GM15510 (cell line): ENCODE results near the gene CAMK2D.

Source experiments
- POLR2A ChIP-seq: IDR thresholded peaks from 3 replicates; pipeline ENCODE4 v1.6.1; 2011; ENCODE audit warnings: borderline replicate concordance; ENCODE audit not compliant: insufficient read length; ENCODE audit errors: extremely low read depth

CAMK2D gene

GRCh38 chr4:113772319-113772718, 10.8 kb upstream of the CAMK2D start:
- TF ChIP-seq POLR2A = no peak

DNA sequence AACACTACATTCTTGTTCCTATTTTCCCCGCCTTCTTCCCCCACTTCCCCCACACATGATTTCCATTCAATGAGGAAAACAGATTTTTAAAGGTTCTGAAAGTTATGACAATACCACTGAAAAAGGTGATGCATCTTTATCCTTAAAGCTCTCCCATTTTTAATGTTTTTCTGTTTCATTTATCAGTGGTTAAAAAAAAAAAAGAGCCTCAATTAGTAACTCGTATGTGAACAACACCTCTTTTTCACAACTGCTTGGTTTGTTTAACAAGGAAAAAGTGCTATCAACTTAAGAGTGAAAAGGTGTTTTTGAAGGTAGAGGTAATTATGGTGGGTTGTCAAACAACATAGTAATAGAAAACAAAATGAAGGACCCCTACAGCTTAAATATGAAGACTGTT, 8.2 kb upstream of the CAMK2D start:
- no peak for TF ChIP-seq POLR2A

DNA sequence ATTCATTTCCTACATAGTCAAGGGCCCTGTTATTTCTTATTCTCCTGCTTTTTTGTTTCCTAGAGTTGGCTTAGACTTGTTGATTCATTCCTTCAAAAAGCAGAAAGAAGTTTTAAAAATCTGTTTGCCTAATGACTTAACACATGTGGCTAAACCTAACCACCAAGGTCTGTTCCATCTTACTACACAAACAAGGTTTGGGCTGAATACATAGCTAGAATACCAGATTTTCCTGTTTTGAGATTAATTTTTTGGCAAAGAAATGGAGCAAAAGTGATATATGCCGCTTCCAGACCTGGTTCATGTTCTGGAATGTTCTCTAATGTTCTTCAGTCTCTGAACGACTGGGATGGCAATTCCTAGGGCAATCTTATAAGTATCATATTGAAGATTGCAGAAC, 7.4 kb upstream of the CAMK2D start:
- no peak for TF ChIP-seq POLR2A

DNA sequence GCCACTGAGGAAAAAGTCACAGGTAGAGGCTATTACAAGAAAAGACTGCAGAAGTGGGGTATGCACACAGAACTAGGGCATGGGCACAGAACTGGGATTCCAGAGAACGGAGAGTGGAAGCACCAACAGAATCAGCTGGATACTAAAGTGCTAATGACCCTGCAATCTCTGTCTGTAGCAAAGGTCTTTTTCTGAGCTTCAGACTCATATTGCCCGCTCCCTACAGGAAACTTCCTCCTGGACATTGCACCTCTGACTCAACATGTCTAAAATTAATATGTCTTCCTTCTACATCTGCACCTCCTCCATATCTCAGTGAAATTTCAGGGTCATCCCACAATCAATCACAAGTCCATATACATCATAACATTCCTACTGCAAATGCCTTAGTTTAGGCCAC, 5.3 kb upstream of the CAMK2D start:
- TF ChIP-seq POLR2A = no peak

- TF ChIP-seq POLR2A = no peak
Observed at GRCh38 chr4:113764720-113765264, 3.3 kb upstream of the CAMK2D start.

DNA sequence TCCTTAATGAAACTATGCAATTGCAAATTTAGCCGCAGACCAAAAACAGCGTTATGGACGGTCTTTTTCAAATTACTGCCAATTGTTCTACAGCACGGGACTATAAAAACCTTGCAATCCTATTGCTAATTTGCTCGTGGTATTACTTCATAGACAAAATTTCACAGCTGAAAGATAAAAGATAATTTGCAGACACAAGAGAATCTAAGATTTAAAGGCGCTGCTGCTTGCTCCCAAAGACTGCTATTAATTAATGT, 1.4 kb upstream of the CAMK2D start:
- TF ChIP-seq POLR2A = no peak

DNA sequence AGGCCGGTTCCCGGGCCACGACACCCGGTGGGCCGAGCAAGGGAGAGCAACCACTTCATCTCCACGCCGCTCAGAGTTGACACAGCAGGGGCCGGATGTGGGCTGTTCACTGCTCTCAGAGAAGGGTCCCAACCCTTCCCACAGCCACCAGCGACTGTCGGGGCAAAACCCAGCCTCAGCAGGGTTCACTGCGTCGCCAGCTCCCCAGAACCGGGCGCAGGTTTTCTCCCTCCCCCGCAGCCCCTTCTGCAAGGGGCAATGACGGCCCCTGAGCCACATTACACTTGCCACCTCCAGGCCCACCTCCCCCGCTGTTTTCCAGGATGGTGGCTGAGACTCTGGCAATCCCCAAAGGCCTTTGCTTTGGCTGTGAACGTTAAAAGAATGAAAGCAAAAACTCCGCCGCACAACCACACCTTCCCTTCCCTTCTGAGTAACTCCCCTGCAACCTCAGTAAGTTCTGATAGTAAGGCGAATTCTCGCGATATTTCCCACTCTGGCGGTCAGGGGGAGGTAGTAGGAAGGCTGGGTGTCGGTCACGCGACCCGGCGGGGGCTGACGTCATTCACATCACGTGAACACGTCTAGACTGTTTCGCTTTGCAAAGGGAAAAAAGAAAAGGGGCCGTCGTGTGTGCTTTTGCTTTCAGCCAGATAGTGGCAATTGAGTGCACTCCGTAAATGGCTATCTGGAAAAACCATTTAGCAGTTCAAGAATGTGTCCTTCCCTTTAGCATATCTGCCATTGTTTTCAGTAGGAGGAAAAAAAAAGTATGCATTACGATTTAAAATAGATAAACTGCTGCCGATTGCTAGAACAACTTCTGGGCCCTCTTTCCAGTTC, 869 bp upstream of the CAMK2D start:
- peak; percentile 56 for TF ChIP-seq POLR2A

DNA sequence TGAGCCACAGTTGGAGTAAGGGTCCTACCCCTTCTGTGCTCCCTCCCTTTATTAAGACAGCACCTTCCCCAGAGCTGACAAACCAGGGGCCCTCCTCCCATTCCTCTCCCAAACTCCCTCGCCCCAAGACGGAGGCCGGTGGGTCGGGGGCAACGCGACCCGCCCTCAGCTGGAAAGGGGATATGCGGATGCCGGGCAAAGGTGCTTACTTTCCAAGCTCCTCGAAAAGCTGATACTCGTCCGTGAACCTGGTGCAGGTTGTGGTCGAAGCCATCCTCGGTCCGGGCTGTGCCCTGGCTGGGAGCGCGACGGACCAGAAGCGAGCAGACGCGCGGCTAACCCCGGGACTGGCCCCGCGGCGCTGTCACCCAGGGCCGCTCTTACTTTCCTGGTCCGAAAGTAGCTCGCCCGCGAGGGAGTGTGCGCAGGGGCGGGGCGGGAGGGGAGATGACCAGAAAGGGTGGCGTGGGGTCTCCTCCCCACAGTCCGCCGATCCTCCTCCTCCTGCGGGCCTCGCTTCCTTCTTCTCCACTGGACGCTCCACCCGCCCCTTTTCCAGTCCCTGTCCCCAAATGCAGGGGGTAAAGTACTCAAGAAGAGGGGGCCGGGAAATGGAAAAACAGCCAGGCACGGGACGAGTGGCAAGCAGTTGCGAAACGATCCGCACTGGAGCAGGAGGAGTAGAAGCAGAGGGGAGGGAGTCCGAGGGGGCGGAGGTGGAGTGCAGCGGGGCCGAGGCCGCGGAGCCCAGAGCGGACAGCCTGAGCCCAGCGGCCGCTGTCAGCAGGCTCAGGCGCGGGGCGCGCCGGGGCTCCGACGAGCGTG, 531 bp downstream of the CAMK2D start:
- peak; percentile 48 for TF ChIP-seq POLR2A

GRCh38 chr4:113760094-113760794, 1.3 kb downstream of the CAMK2D start:
- no peak for TF ChIP-seq POLR2A

- TF ChIP-seq POLR2A = no peak
Observed at GRCh38 chr4:113759696-113760093, 1.8 kb downstream of the CAMK2D start.

DNA sequence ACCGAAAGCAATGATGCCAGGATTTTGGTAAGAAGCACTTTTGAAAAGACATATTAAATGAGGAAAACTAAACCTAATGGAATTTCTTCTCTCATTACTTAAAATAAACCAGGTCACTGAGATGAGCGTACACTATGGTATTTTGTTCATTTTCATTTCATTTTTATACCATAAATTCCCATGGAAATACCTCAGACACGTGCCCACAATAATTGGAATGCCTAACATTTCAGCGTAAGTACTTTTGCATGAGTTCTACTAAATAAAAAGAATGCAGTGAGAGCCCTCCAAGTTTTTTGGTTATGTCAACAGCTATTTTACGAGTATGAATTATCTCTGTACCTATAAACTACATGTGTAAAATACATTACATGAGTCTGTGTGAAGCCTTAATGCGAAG, 3.2 kb downstream of the CAMK2D start:
- no peak for TF ChIP-seq POLR2A

- TF ChIP-seq POLR2A = no peak
Observed at GRCh38 chr4:113757486-113757885, 4.1 kb downstream of the CAMK2D start.

DNA sequence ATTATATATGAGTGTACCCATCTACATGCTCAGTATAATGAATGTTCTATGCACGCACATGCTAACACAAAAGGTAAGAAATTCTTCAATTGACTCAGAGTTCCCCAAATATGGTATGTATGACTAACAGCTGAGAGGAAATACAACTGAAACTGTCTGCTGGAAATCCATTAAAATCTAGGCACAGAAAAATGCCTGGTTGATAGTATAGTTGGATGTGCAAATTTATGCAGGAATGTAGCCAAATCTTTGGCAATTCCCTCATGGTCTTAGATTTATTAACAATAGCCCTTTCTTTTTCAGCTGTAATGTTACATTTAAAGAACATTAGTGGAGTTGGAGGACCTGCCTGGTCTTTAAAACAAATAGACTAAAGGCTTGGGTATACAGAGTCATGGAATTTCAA, 5.5 kb downstream of the CAMK2D start:
- TF ChIP-seq POLR2A = no peak

DNA sequence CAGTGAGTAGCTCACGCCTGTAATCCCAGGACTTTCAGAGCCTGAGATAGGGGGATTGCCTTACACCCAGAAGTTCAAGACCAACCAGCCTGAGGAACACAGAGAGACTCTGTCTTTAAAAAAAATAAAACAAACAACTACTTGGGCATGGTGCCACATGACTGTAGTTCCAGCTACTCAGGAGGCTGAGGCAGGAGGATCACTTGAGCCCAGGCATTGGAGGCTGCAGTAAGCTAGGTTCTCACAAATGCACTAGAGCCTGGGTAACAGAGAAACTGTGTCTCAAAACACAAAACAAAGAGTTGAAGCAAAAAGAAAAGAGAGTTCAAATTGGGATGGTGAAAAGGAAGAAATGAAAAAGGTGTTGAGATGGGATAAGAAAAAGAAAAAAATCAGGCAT, 10.8 kb downstream of the CAMK2D start:
- no peak for TF ChIP-seq POLR2A

DNA sequence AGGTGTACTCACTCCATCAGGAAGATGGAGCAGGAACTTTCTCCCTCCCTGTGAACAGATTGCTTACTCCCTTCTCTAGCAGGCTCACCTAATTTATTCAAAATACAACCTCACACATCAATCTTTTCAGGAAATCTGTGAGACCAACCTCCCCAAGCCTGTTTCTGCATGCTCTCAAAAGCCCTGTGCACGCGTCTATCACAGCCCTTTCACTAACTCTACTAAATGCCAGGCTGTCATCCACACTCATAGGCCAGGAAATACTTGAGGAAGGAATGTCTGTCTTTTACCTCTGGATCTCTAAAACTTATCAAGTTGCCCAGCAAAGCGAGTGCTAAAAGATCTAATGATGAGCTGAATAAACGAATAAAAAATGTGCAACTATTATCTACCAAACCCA, 11.2 kb downstream of the CAMK2D start:
- TF ChIP-seq POLR2A = no peak
